GM19035 (cell line): ENCODE measurements around the gene KIF26B.
"Not testable (repeated sequence)": the region's sequence is repeated elsewhere in the genome, so short reads cannot be mapped to it uniquely, and the experiment has no call there.

Experiments used
- ATAC-seq: cut with Tn5 transposase; IDR thresholded peaks from one replicate; pipeline ENCODE4 v1.9.1; 2021; ENCODE audit not compliant: unreplicated experiment

KIF26B gene

DNA sequence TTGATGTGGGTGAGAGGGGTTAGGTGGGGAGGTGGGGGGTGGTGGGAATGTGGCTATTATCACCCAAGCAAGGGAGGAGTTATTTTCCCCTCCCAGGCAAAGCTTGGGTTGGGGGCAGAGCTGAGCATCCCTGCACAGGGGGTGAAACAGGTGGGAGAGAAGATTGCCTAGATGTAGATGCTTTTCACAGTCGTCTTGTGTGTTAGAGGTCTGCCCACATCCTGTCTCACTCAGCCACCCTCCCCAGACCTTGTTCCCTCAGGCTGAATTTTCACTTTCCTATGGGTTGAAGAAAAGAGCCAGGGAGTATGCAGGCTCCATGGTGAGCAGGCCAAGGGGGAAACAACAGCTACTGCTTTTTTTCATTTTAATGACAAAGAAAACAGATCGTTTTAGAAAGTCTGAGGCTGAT is 223.5 kb downstream of the KIF26B start:
- ATAC-seq, result no peak

DNA sequence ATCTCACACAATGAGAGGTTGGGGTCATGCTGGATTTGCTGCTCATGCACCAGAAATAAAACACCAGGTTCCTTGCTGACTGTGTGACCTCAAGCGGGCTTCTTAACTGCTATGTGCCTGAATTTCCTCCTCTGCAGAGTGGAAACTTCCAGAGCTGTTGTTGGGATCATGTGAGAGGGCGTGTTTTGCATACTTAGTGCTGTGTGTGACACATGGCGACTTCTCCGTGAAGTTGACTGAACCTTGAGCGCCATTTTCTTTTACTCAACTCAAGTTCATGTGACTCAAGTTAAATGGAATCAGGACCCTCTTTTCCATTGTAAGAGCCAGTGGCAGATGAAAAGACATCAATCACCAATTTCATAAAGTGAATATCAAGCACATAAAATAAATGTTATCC is 224.0 kb downstream of the KIF26B start:
- ATAC-seq, result no peak

DNA sequence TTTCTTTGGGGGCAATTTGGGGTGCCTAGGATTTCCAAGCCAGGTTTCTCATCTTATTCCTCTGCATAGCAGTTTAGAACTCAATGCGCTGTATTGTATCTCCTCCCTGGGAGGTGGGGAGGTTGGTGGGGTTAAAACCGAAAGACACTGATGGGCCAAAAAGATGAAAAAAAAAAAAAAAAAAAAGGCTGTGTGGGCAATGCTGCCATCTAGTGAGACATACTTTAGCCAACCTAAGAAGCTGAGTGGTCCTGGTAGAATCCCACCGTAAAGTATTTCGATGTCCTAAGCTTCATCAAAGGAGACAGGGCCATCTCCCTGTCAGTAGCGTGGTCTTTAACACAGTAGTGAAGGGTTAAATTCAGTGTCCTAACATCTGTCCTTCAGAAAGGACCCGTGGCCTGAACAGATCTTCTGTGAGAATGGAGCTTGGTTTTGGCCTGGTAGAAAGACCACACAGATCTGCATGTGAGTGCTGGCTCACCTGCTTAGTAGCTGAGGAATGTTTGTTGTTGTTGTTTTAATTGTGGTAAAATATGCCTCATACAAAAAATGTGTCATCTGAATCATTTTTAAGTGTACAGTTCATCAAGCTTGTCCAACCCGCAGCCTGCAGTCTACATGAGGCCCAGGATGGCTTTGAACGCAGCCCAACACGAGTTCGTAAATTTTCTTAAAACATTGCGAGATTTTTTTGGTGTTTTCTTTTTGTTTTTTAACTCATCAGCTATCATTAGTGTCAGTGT is 226.2 kb downstream of the KIF26B start:
- no peak for ATAC-seq

DNA sequence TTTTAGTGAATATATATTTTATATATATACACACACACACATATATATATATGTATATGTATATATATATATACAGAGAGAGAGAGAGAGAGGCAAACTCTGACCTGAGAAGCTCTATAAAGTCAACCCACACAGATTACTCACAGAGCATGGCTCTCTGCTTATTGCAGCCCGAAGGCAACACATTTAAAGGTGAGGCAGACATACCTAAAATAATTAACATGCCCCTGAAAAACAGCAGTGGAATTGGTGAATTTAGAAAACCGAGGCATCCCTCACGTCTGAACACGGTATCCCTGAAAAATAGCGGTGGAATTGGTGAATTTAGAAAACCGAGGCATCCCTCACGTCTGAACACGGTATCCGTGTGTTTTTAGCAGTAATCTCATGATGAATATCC is 228.2 kb downstream of the KIF26B start:
- ATAC-seq, result no peak

DNA sequence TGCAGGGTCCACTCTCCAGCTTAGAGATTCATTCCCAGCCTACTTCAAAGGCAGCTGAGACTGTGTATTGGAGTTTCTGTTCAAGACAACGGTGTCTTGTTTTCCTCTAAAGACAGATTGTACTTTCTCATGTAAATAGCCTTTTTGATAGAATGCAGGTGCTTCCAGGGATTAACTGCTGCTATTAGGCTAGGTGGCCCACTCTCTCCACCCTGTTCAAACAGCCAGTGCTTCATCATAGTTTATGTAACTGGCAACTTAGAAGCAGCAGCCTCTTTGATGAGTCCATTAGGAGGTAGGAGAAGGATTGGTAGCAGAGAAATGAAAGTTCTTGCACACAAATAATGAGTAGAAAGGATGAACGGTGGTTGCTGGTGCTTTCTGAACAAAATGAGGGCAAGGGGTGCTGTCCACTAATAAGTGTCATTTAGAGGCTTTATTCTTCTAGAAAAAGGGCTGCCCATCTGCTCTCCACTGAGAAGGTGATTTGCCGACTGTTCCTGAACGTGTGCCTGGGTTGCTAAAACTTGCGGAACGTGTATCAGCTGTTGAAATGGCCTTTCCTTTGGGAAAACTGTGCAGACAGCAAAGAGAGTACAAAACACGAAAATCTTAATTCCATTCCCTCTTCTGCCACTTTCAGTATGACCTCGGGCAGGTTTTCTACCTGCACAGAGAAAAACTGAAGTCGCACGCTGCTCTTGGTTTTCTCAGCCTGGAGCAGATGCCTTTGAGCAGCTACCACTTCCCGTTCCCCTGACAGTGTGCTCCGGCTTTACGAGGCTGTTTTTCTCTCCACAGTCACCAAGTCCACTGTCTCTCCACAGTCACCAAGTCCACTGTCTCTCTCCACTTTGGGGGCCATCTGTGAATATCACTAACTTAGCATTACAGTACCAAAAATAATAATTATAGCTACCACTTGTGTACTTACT is 228.9 kb downstream of the KIF26B start:
- ATAC-seq, result no peak

DNA sequence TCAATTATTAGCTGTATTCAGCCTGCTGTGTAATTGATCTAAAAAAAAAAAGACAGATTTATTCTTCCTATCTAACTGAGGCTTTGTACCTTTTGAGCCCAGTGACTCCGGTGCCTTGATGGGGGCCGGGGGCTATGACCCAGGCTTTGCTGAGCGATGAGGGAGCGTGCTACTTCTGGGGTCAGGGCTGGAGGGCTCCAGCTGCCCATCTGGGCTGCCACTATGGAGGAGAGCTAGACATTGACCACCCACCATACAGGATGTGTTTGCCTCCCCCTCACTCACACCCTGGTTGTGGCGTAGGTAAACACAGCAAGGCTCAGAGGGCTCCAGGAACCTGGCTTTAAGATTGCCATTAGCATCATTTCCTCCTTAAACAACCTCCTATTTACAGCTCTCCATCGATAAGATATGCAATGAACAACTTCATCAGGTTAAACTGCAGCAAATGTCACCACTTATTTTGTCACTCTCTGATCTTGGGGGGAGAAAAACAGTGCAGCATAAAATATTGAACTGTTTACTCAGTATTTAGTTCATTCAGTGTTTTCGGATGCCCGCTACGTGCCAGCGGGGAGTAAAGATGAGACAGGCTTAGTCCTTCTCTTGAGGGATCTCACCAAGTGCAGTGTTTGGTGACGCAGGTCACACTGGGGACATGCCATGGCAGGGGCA is 231.6 kb downstream of the KIF26B start:
- ATAC-seq, result no peak

DNA sequence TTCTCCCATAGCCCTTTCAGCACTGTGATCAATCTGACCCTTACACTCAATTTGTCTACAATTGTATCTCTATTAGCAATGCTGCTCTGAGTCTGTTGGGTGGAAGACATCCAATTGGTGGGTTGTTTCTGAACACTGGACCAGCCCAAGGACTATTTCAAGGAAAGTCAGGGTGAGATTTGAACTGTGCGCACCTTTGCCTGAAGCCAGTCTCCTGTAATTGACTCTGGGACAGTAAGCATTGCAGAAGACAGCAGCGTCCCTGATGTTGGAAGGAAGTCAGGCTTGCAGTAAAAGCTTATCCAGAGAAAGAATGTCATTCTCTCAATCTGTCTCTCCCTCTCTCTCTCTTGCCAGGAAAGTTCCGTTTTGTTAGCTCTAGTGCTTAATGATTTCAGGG is 233.9 kb downstream of the KIF26B start:
- ATAC-seq, result no peak

DNA sequence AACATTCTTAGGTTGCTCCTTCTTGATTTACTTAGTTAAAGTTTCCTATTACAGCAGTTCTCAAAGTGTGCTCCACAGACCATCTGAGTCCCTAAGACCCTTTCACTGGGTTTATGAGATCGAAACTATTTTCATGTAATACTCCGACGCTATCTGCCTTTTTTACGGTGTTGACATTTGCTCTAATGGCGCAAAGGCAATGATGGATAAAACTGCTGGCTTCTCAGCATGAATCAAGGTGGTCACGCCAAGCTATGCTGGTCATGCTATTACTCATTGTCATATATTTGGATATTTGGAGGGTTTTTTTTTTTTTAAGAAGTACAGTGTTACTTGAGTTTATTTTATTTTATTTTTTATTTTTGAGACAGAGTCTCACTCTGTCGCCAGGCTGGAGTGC is 235.1 kb downstream of the KIF26B start:
- no peak for ATAC-seq

DNA sequence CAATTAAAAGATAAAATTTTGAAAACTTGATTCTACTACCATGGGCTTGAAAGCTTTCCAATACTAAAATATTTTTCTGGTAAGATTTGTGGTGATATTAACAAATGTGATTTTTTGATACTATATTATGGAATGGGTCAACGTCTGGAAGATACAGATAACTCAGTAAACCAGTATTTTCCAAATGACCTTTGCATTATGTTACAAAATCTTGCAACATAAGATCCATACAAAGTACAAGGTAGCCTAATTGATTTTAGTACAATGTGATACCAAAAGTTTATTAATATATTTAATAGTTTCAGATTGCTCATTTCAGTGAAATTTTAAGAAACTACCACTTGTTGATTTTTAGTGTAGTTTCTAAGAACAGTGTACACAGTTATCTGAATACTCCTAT is 236.2 kb downstream of the KIF26B start:
- no peak for ATAC-seq

DNA sequence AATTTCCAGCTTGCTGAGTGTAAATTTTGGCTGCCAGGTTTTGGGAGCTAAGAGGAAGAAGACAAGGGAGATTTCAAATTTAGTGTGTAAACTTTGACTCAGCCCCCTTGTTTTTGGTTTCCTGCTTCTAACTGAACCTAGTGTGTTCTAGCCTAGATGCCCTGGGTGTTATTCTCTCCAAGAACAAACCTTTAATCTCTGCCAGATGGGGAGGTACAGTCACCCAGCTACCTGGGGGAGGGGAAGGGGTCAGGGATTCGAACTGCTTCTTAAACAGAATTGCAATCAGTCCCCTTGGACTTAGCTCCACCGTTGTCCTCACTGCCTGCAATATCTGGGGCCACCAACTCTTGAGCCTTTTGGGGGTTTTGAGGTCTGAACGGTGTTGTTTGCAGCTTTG is 238.9 kb downstream of the KIF26B start:
- ATAC-seq, result no peak

DNA sequence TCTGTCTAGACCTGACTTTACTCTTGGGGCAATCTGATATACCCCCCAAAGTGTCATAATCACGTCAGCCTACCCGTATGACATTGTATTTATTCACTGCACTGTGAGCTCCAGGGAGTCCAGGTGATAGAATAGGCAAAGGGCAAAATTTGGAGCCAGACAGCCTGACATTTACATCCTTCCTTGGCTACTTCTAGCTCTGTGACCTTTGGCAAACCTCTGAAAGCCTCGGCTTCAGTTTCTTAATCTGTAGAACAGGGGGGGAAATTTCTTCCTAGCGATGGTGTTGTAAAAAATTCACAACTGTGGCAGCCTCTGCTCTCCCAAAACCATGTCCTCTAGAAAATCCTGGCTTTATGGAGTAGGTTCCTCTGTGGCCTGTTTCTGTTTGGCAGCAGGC is 240.9 kb downstream of the KIF26B start:
- ATAC-seq, result no peak

DNA sequence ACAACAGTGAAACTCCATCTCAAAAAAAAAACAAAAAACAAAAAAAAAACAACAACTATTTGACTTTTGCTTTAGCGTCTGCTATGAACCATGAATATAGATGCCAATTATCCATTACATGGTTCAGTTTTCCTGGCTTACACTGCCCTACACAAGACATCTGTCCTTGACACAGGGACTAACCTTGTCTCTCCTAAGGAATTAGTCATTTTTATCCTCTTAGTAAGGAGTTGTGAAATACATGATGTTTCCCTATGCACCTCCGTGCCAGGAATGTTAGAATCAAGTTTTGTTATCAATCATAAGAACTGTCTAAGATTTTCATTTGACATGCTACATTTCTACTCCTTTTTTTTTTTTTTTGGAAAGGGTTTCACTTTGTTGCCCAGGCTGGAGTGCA is 241.8 kb downstream of the KIF26B start:
- no peak for ATAC-seq

DNA sequence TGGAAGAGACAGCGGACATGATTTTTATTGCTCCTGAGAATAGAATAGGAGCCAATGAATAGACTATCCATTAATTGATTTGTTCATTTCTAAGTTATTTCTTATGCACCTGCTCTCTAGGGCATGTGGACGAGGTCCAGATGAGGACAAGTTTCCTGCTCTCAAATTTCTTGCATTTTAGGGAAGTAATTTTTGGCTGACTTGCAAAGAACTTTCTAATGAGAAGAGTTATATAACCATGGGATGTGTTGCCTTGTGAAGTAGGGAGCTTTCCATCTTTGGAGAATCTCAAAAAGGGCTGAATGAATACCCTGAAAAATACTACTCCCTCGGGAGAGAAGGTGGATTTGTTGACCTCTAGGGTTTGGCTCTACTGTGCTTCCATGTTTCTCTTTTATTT is 243.0 kb downstream of the KIF26B start:
- ATAC-seq, result no peak

DNA sequence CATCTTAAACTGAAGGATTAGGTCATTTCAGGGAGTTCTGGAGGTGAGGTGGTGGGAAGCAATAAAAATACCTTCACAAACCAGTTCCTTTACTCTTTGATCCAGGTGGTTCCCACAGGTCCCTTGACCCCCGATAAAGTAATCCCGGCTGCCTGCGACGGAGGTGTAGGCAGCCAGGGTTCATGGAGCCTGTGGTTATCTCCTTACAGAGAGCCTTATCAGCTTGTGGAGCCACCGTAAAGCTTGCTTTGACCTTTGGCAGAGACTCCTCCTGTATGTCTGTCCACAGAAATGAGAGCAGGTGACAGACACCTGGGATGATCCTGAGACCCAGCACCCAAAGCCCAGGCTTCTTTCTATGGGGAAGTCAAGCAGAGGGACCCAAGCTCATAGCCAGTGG is 243.4 kb downstream of the KIF26B start:
- ATAC-seq, result no peak

DNA sequence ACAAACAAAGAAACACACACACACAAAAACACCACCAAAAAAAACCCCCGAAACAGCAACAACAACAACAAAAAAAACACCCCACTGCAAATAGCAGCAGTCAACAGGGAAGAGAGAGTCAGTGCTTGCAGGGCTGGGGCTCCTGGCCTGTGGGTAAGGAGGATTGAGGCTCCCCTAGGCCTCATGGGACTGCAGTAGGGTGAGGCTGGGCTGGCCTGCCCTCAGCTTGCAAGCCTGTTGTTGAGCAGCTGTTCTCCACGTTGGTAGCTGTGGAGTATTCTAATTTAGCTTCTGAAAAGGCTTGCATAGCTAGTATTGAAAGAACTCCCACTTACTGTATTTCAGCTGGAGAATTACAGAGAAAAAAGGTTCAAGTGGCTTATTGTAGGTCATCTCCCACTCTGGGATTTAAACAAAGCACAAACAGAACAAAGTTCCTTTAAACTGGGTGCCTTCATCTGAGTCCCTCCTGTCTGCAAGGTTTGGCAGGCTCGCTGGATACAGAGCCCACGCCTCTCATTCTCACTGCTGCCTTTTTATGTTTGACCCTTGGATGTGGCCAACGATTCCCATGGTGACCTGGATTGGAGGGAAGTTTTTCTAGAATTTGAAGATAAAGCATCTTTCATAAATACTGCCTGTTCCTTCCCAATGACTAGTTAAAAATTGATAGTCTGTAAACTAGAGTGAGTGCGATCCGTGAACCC is 247.2 kb downstream of the KIF26B start:
- ATAC-seq, result no peak

DNA sequence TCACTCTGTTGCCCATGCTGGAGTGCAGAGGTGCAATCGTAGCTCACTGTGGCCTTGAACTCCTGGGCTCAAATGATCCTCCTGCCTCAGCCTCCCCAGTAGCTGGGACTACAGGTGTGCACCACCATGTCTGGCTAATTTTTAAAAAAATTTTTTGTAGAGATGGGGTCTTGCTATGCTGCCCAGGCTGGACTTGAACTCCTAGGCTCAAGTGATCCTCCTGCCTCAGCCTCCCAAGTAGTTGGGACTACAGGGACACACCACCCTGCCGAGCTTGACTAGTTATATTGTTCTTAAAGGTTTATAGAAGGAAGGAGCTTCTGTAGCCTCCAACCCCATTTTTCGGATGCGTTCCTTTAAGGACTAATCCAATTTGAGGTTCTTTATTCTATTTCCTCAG is 248.2 kb downstream of the KIF26B start:
- not testable (repeated sequence) for ATAC-seq

DNA sequence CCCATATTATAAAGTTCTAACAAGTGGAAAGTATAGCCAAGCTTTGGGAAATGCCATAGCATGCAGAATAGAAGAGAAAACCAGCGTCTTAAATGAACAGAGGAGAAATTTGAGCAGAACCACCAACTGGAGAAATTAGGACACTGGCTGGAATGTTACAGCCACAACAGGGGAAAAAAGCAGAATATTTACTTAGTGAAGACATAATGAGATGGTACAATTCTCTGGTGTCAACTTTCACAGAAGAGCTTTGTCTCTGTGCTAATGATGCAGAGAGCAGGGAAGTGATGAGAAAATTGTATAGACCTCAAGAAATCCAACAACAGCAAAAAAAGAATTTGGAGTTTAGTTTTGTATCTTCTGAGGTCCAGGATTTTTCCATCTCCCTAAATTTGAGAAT is 249.7 kb downstream of the KIF26B start:
- ATAC-seq, result no peak

DNA sequence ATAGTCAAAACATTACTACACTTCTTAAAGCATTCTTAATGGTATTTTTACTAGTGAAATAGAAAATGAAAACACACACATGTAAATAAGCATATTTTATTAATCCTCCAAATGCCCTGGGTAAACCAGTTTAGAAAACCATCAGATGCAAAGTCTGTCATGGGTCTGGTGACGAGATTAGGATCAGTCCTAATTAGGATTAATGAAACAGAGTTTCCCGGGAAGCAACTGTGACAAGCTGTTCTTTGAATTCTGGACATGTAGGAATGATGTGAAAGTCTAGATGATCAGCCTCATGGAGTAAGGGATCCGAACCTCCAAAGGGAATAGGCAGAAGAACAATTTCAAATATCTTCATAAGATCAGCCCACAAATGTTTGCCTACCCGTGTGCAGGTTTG is 250.2 kb downstream of the KIF26B start:
- no peak for ATAC-seq

DNA sequence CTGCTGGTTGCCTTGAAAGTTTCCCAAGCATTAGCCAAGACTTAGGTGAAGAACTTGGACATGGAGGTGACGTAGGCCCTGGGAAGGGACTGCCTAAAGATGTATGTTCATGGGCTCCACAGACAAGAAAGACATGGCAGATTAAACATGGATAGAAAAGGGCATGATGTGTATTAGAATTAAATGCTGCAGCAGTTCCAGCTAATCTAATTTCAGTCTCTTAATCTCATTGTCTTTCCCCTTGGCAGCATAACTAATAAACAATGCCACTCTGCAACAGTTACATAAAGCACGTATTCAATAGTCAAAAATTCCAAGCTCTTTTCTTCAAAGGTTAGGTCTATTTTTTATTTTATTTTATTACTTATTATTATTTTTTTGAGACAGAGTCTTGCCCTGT is 251.6 kb downstream of the KIF26B start:
- ATAC-seq, result no peak

DNA sequence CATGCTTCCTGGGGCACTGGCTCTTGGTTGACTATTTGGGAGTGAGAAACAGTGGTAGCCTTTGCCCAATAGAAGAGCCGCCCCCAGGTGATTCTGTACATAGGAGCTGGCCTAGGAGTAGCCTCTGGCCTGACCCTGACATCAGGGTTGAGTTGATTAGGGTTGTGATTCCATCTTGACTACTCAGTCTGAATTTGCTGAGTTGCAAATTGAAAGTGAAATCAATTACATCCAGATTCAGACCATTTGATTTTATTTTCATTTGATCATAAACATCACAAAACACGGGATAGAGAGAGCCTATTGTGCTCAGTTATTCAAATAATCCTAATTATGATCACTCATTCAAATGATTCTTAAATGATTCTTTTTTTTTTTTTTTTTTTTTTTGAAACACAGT is 253.2 kb downstream of the KIF26B start:
- no peak for ATAC-seq
